WTC11 (cell line): ENCODE results near the gene CCDC87. TPM values are rescaled to one million over a fixed set of nuclear protein-coding genes. Genes with fewer than 3 reads are reported as not detected.

Experiments
- ATAC-seq: fragments of 200-7000 bp; cut with Tn5 transposase; 2 replicates; pipeline ENCODE4 v1.10.0; 2021; ENCODE audit warnings: mild to moderate bottlenecking, moderate library complexity
- CTCF ChIA-PET: fragments of 300-600 bp; sonication (Branson Sonifier 250); formaldehyde crosslinking; loops from one replicate; lab custom pipeline; 2021; ENCODE audit warnings: antibody characterized with exemption; lab: Charles Lee
- POLR2A ChIA-PET: fragments of 350-600 bp; sonication (Branson Sonifier 250); formaldehyde crosslinking; loops from one replicate; lab custom pipeline; 2021; ENCODE audit warnings: antibody characterized with exemption; lab: Charles Lee
- DNase-seq: peaks from one replicate; pipeline ENCODE4 v3.0.0; 2021; ENCODE audit warnings: low spot score
- H3K27ac Mint-ChIP-seq: 2 replicates; pipeline ENCODE4 v1.8.0; 2021; ENCODE audit warnings: mixed read lengths
- H3K27me3 Mint-ChIP-seq: 2 replicates; pipeline ENCODE4 v1.8.0; 2021; ENCODE audit warnings: low read depth, mild to moderate bottlenecking, moderate library complexity, mixed read lengths
- H3K36me3 Mint-ChIP-seq: 2 replicates; pipeline ENCODE4 v1.8.0; 2021; ENCODE audit warnings: mixed read lengths
- H3K4me1 Mint-ChIP-seq: 2 replicates; pipeline ENCODE4 v1.8.0; 2022; ENCODE audit warnings: mixed read lengths
- H3K4me3 Mint-ChIP-seq: 2 replicates; pipeline ENCODE4 v1.8.0; 2021; ENCODE audit warnings: mild to moderate bottlenecking, moderate library complexity, mixed read lengths
- H3K9me3 Mint-ChIP-seq: 2 replicates; pipeline ENCODE4 v1.8.0; 2021; ENCODE audit warnings: mixed read lengths
- CBFB ChIP-seq: sonication (generic); formaldehyde crosslinking; IDR thresholded peaks from 2 replicates; pipeline ENCODE4 v1.8.1; 2022; ENCODE audit warnings: mild to moderate bottlenecking, low read depth, missing genetic modification reagents
- CREM ChIP-seq: sonication (generic); formaldehyde crosslinking; IDR thresholded peaks from 2 replicates; pipeline ENCODE4 v1.8.1; 2022; ENCODE audit warnings: mild to moderate bottlenecking, missing genetic modification reagents, moderate library complexity
- EMX1 ChIP-seq: fragments of 250-450 bp; sonication (Bioruptor Pico); IDR thresholded peaks from 2 replicates; pipeline ENCODE4 v1.8.0; 2021; ENCODE audit warnings: mild to moderate bottlenecking
- ESRRA ChIP-seq: sonication (generic); formaldehyde crosslinking; IDR thresholded peaks from 2 replicates; pipeline ENCODE4 v1.8.1; 2022; ENCODE audit warnings: mild to moderate bottlenecking, missing genetic modification reagents, borderline replicate concordance
- FOXJ3 ChIP-seq: sonication (generic); formaldehyde crosslinking; IDR thresholded peaks from 2 replicates; pipeline ENCODE4 v1.9.0; 2021; ENCODE audit warnings: missing genetic modification reagents, mild to moderate bottlenecking, borderline replicate concordance
- FOXK1 ChIP-seq: sonication (generic); formaldehyde crosslinking; IDR thresholded peaks from 2 replicates; pipeline ENCODE4 v1.8.0; 2022; ENCODE audit warnings: mild to moderate bottlenecking, moderate library complexity, missing genetic modification reagents
- JAZF1 ChIP-seq: fragments of 250-450 bp; sonication (Bioruptor Pico); IDR thresholded peaks from 2 replicates; pipeline ENCODE4 v1.9.0; 2021; ENCODE audit warnings: moderate library complexity, mild to moderate bottlenecking, inconsistent platforms
- JUN ChIP-seq: sonication (generic); formaldehyde crosslinking; IDR thresholded peaks from 2 replicates; pipeline ENCODE4 v1.8.0; 2023; ENCODE audit warnings: mild to moderate bottlenecking, missing genetic modification reagents
- NR2C2 ChIP-seq: sonication (generic); formaldehyde crosslinking; IDR thresholded peaks from 2 replicates; pipeline ENCODE4 v1.8.0; 2022; ENCODE audit warnings: mild to moderate bottlenecking, missing genetic modification reagents
- RORB ChIP-seq: fragments of 250-450 bp; sonication (Bioruptor Pico); IDR thresholded peaks from 2 replicates; pipeline ENCODE4 v1.9.0; 2021; ENCODE audit warnings: mild to moderate bottlenecking
- ZNF121 ChIP-seq: sonication (generic); formaldehyde crosslinking; IDR thresholded peaks from 2 replicates; pipeline ENCODE4 v1.8.0; 2023; ENCODE audit warnings: missing genetic modification reagents
- ZNF232 ChIP-seq: sonication (generic); formaldehyde crosslinking; IDR thresholded peaks from 2 replicates; pipeline ENCODE4 v1.8.0; 2022; ENCODE audit warnings: mild to moderate bottlenecking, missing genetic modification reagents
- ZNF263 ChIP-seq: sonication (generic); formaldehyde crosslinking; IDR thresholded peaks from 2 replicates; pipeline ENCODE4 v1.8.1; 2022; ENCODE audit warnings: low read depth, mild to moderate bottlenecking, moderate library complexity, missing genetic modification reagents
- ZNF396 ChIP-seq: fragments of 250-450 bp; sonication (Bioruptor Pico); IDR thresholded peaks from 2 replicates; pipeline ENCODE4 v1.8.0; 2021; ENCODE audit warnings: mild to moderate bottlenecking, moderate library complexity, borderline replicate concordance
- ZNF423 ChIP-seq: fragments of 250-450 bp; sonication (Bioruptor Pico); IDR thresholded peaks from 2 replicates; pipeline ENCODE4 v2.1.2; 2022; ENCODE audit warnings: mild to moderate bottlenecking, moderate library complexity
- ZNF671 ChIP-seq: fragments of 250-450 bp; sonication (Bioruptor Pico); IDR thresholded peaks from 2 replicates; pipeline ENCODE4 v1.8.0; 2021; ENCODE audit warnings: mild to moderate bottlenecking
- total RNA-seq: library from RNA; stranded (reverse); gene quantifications from 3 replicates; pipeline ENCODE4 v1.2.3, GENCODE V29; 2021
- TF ChIP-seq, protein P1 (sequence below): sonication (generic); formaldehyde crosslinking; IDR thresholded peaks from 2 replicates; pipeline ENCODE4 v1.8.0; 2022; ENCODE audit warnings: missing genetic modification reagents
- TF ChIP-seq, protein P2 (sequence below): sonication (generic); formaldehyde crosslinking; IDR thresholded peaks from 2 replicates; pipeline ENCODE4 v1.8.1; 2022; ENCODE audit warnings: mild to moderate bottlenecking, missing genetic modification reagents, moderate library complexity, borderline replicate concordance
- TF ChIP-seq, protein P3 (sequence below): sonication (generic); formaldehyde crosslinking; IDR thresholded peaks from 2 replicates; pipeline ENCODE4 v1.8.0; 2022; ENCODE audit warnings: mild to moderate bottlenecking, missing genetic modification reagents
- TF ChIP-seq, protein P4 (sequence below): fragments of 200-600 bp; IDR thresholded peaks from 2 replicates; pipeline ENCODE4 v1.8.0; 2022; ENCODE audit warnings: antibody characterized with exemption
- TF ChIP-seq, protein P5 (sequence below): sonication (generic); formaldehyde crosslinking; IDR thresholded peaks from 2 replicates; pipeline ENCODE4 v1.8.0; 2022; ENCODE audit warnings: mild to moderate bottlenecking, missing genetic modification reagents
- TF ChIP-seq, protein P6 (sequence below): sonication (generic); formaldehyde crosslinking; IDR thresholded peaks from 2 replicates; pipeline ENCODE4 v1.8.0; 2023; ENCODE audit warnings: missing genetic modification reagents, mild to moderate bottlenecking, borderline replicate concordance

The CCDC87 gene
- total RNA-seq, 1 experiment from 2014 or later, result 0.85 TPM

DNA sequence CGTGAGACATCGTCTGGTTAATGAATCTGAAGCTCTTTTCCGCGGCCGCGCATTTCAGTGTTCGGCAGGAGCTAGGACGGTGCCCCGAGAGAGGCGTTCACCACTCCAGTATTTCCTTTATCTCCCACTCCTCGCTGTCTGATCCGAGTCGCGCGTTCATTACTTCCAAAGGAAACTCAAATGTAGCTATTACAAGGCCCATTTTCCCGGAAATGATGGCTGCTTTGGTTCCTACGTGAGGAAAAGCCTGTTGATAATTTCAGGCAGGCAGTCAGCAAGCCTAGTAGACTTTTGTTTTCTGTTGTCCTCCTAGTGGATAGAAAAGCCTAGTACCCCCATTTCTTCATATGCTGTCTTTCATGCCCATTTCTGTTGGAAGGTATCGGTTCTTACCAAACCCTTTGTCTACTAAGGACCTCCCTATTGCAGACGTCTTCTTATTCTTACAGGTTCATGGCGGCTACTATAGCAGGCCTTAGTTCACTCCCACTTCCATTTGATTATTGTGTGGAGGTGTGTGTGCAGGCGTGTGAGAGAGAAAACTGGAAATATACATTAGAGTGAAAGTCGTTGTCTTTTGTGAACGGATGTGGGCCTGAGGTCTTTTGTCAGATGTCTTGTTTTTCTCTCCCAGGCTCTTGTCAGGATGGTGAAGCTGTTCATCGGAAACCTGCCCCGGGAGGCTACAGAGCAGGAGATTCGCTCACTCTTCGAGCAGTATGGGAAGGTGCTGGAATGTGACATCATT, 46.4 kb upstream of the CCDC87 start (continued):
- TF ChIP-seq ZNF671 (CRISPR knock-in tag) (no peak), ESRRA (CRISPR knock-in tag) (no peak), NR2C2 (CRISPR knock-in tag) (no peak), RORB (CRISPR knock-in tag) (no peak), FOXJ3 (CRISPR knock-in tag) (no peak), ZNF423 (CRISPR knock-in tag) (no peak), JUN (CRISPR knock-in tag) (no peak)
- TF ChIP-seq, protein P1, sequence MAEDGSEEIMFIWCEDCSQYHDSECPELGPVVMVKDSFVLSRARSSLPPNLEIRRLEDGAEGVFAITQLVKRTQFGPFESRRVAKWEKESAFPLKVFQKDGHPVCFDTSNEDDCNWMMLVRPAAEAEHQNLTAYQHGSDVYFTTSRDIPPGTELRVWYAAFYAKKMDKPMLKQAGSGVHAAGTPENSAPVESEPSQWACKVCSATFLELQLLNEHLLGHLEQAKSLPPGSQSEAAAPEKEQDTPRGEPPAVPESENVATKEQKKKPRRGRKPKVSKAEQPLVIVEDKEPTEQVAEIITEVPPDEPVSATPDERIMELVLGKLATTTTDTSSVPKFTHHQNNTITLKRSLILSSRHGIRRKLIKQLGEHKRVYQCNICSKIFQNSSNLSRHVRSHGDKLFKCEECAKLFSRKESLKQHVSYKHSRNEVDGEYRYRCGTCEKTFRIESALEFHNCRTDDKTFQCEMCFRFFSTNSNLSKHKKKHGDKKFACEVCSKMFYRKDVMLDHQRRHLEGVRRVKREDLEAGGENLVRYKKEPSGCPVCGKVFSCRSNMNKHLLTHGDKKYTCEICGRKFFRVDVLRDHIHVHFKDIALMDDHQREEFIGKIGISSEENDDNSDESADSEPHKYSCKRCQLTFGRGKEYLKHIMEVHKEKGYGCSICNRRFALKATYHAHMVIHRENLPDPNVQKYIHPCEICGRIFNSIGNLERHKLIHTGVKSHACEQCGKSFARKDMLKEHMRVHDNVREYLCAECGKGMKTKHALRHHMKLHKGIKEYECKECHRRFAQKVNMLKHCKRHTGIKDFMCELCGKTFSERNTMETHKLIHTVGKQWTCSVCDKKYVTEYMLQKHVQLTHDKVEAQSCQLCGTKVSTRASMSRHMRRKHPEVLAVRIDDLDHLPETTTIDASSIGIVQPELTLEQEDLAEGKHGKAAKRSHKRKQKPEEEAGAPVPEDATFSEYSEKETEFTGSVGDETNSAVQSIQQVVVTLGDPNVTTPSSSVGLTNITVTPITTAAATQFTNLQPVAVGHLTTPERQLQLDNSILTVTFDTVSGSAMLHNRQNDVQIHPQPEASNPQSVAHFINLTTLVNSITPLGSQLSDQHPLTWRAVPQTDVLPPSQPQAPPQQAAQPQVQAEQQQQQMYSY (CRISPR knock-in tag), result no peak
- TF ChIP-seq, protein P2, sequence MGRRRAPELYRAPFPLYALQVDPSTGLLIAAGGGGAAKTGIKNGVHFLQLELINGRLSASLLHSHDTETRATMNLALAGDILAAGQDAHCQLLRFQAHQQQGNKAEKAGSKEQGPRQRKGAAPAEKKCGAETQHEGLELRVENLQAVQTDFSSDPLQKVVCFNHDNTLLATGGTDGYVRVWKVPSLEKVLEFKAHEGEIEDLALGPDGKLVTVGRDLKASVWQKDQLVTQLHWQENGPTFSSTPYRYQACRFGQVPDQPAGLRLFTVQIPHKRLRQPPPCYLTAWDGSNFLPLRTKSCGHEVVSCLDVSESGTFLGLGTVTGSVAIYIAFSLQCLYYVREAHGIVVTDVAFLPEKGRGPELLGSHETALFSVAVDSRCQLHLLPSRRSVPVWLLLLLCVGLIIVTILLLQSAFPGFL (CRISPR knock-in tag), result no peak
- TF ChIP-seq, protein P3, sequence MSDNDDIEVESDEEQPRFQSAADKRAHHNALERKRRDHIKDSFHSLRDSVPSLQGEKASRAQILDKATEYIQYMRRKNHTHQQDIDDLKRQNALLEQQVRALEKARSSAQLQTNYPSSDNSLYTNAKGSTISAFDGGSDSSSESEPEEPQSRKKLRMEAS (CRISPR knock-in tag), result no peak
- TF ChIP-seq, protein P4, sequence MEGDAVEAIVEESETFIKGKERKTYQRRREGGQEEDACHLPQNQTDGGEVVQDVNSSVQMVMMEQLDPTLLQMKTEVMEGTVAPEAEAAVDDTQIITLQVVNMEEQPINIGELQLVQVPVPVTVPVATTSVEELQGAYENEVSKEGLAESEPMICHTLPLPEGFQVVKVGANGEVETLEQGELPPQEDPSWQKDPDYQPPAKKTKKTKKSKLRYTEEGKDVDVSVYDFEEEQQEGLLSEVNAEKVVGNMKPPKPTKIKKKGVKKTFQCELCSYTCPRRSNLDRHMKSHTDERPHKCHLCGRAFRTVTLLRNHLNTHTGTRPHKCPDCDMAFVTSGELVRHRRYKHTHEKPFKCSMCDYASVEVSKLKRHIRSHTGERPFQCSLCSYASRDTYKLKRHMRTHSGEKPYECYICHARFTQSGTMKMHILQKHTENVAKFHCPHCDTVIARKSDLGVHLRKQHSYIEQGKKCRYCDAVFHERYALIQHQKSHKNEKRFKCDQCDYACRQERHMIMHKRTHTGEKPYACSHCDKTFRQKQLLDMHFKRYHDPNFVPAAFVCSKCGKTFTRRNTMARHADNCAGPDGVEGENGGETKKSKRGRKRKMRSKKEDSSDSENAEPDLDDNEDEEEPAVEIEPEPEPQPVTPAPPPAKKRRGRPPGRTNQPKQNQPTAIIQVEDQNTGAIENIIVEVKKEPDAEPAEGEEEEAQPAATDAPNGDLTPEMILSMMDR, result no peak

DNA sequence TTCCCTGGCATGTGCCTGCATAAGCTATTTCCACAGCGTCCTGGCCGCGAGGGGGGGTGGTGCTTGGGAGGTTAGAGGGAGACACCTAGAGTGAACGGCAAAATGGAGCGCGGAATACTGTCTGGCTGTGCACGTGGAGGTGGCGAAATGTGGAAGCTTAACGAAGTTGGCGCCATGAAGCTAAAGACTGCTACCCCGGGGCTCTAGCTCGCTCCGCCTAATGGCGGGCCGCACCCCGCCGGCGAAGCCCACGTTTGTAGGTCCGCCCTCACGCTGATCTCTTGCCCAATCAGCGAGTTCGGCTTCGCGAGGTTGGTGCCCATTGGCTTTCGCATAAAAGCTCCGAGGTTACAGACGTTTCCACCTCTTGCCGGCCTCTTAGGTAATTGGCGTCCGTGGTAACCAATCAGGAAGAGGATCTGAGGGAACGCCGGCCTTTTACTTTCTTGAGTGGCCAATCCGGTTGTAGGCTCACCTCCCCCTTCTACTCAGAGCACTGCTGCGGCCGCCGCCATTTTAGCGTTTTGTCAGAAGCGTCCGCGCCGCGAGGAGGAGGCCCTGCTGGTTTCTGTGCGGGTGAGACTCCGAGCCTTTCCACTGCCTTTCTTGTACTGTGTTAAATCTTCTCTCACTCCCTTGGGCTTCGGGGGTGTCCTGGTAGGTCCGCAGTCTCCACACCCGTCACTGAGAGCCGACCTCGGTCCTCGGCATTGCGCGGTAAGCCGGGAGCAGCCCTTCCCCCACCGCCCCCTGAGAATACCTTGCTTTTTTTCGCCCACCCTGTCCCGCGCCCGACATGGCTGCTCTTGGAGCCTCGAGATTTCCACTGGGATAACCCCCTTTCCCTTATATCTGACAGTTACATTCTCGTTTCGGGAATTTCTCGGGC, 45.6 kb upstream of the CCDC87 start, which contains the start of gene RBM4:
Gene RBM4 (plus strand): TSS at position 527 of the 889 bp plus-strand sequence. CDS start 1,009 bp downstream, outside the sequence.
- peaks cover 60% of the 10 kb centered on the region for H3K4me1 Mint-ChIP-seq
- ChIA-PET CTCF (interaction anchor here (0.5 to 2.1 kb wide), 20 partner anchors 14 to 338 kb away, joined by 3 to 23 read pairs (median 4); partner anchors contain the start of genes CCDC87, CCS, DPP3 and RBM14), POLR2A (interaction anchor here (0.5 to 3.0 kb wide), 31 partner anchors 9 to 309 kb away, joined by 3 to 38 read pairs (median 5); partner anchors contain the start of genes ACTN3, BBS1, CCDC87 and CCS)
- no peak for TF ChIP-seq CBFB
- TF ChIP-seq EMX1, result peak; percentile 79
- TF ChIP-seq ZNF396 (CRISPR knock-in tag), result no peak
- peak; percentile 31 for TF ChIP-seq CREM (CRISPR knock-in tag)
- no peak for TF ChIP-seq JAZF1 (CRISPR knock-in tag)
- TF ChIP-seq, protein P5, sequence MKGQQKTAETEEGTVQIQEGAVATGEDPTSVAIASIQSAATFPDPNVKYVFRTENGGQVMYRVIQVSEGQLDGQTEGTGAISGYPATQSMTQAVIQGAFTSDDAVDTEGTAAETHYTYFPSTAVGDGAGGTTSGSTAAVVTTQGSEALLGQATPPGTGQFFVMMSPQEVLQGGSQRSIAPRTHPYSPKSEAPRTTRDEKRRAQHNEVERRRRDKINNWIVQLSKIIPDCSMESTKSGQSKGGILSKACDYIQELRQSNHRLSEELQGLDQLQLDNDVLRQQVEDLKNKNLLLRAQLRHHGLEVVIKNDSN, result 0 out of 2 replicates have a peak, but pooled peaks have one; percentile 46
- TF ChIP-seq, protein P6, sequence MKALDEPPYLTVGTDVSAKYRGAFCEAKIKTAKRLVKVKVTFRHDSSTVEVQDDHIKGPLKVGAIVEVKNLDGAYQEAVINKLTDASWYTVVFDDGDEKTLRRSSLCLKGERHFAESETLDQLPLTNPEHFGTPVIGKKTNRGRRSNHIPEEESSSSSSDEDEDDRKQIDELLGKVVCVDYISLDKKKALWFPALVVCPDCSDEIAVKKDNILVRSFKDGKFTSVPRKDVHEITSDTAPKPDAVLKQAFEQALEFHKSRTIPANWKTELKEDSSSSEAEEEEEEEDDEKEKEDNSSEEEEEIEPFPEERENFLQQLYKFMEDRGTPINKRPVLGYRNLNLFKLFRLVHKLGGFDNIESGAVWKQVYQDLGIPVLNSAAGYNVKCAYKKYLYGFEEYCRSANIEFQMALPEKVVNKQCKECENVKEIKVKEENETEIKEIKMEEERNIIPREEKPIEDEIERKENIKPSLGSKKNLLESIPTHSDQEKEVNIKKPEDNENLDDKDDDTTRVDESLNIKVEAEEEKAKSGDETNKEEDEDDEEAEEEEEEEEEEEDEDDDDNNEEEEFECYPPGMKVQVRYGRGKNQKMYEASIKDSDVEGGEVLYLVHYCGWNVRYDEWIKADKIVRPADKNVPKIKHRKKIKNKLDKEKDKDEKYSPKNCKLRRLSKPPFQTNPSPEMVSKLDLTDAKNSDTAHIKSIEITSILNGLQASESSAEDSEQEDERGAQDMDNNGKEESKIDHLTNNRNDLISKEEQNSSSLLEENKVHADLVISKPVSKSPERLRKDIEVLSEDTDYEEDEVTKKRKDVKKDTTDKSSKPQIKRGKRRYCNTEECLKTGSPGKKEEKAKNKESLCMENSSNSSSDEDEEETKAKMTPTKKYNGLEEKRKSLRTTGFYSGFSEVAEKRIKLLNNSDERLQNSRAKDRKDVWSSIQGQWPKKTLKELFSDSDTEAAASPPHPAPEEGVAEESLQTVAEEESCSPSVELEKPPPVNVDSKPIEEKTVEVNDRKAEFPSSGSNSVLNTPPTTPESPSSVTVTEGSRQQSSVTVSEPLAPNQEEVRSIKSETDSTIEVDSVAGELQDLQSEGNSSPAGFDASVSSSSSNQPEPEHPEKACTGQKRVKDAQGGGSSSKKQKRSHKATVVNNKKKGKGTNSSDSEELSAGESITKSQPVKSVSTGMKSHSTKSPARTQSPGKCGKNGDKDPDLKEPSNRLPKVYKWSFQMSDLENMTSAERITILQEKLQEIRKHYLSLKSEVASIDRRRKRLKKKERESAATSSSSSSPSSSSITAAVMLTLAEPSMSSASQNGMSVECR (CRISPR knock-in tag), result peak; percentile 64; the same call in 1 of the 2 replicates
- TF ChIP-seq FOXK1 (CRISPR knock-in tag), result peak; percentile 62
- 0 out of 2 replicates have a peak, but pooled peaks have one; percentile 5 for TF ChIP-seq ZNF232 (CRISPR knock-in tag)
- TF ChIP-seq ZNF121, result no peak
- TF ChIP-seq ZNF263 (CRISPR knock-in tag), result 0 out of 2 replicates have a peak, but pooled peaks have one; percentile 19

More for the DNA sequence above, 45.6 kb upstream of the CCDC87 start, which contains the start of gene RBM4:
- H3K36me3 Mint-ChIP-seq, result peaks cover 55% of the 10 kb centered on the region
- H3K27me3 Mint-ChIP-seq, result no peaks in the 10 kb centered on the region
- ATAC-seq (peak; percentile 96), DNase-seq (peak; percentile 97)
- peak within 1 kb of the TSS; percentile 99 for H3K4me3 Mint-ChIP-seq
- peak within 1 kb of the TSS; percentile 99 for H3K27ac Mint-ChIP-seq
- no peaks in the 10 kb centered on the region for H3K9me3 Mint-ChIP-seq
